Breast epithelium (tissue), 3 donors: Measurements from ENCODE around the gene CA7.

Source experiments
- POLR2A ChIP-seq: fragments of 450-650 bp; IDR thresholded peaks from one replicate; pipeline ENCODE4 v1.6.1; 2016; ENCODE audit warnings: antibody characterized with exemption, mild to moderate bottlenecking, moderate library complexity
- POLR2AphosphoS5 ChIP-seq, 3 donors: sonication (generic); formaldehyde crosslinking; IDR thresholded peaks; one replicate each; pipeline ENCODE4 v1.6.1; 2017; ENCODE audit warnings: antibody characterized with exemption in 3 of 3

DNA sequence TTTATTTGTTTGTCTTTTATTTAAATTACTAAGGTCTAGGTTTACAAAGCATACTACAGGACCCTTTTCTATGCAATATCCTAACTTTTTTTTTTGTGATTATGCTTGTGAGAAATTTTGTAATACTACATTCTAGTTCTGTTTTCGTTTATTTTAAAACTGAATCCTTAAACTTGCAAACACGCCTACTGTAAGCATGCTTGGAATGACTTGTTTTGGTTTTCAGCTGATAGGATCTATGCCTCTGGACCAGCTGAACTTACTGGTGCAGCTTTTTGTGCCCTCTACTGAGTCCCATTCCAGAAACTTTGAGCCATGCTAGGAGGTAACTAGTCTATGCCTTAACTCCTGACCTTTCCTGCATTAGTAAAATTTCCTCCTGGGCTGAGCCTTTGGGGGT is 42.1 kb downstream of the CA7 start:
- TF ChIP-seq POLR2AphosphoS5 (IDR thresholded peaks at IDR 0.05) (no peak), POLR2A (no peak)
